ENCODE results near the gene CEP128. TPM values are rescaled to one million over a fixed set of nuclear protein-coding genes. Genes with fewer than 3 reads are reported as not detected.

Gene CEP128
- total RNA-seq, 1 experiment from 2014 or later = 12.0 TPM

DNA sequence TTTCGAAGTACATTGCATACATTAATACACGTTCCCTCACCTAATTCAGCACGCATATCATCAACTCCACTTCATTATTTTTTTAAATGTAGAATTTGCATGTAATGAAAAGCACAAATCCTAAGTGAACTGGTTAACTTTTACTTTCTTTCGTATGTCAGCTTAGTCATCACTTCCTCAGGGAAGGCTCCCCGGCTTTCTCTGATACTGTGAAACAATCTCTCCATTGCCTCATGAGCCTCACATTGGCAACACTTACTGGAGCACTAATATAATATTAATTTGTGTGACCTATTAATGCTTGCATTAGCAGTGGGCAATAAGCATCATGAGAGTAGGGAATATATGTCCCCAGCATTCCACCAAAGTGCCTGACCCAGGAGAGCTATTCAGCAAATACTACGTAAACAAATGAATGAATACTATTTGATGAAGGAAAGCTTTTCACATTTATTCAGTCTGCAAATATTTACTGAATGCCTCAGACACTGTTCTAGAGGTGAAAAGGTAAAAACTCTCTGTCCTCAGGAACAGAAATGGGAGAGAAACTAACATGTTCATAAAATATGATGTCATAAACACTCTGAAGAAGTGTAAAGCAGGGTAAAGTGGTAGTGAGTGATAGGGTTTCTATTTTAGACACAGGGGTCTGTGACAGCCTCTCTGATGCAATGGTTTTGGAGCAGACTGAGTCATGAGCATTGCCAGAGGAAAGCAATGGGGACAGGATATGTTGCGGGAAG, 402.7 kb downstream of the CEP128 start:
- POLR2A ChIA-PET = no interaction called here
- H3K4me3 Mint-ChIP-seq = no peak overlapping the region
- H3K27ac Mint-ChIP-seq = no peak overlapping the region
- H3K4me1 Mint-ChIP-seq = no peaks in the 10 kb centered on the region
- ATAC-seq (no peak), DNase-seq (ENCODE audit: low spot score) (no peak)
- no peaks in the 10 kb centered on the region for H3K27me3 Mint-ChIP-seq (ENCODE audit: low read depth)
- TF ChIP-seq FOXP1 (CRISPR knock-in tag; IDR thresholded peaks at IDR 0.05; ENCODE audit: borderline replicate concordance) (no peak), TEAD1 (CRISPR knock-in tag; IDR thresholded peaks at IDR 0.05) (no peak), CBFB (CRISPR knock-in tag; IDR thresholded peaks at IDR 0.05; ENCODE audit: low read depth) (no peak), TEAD4 (CRISPR knock-in tag; IDR thresholded peaks at IDR 0.05) (no peak), MAX (CRISPR knock-in tag; IDR thresholded peaks at IDR 0.05) (no peak), ATF2 (CRISPR knock-in tag; IDR thresholded peaks at IDR 0.05; ENCODE audit: borderline replicate concordance, low read depth) (no peak)
- TF ChIP-seq, protein P1, sequence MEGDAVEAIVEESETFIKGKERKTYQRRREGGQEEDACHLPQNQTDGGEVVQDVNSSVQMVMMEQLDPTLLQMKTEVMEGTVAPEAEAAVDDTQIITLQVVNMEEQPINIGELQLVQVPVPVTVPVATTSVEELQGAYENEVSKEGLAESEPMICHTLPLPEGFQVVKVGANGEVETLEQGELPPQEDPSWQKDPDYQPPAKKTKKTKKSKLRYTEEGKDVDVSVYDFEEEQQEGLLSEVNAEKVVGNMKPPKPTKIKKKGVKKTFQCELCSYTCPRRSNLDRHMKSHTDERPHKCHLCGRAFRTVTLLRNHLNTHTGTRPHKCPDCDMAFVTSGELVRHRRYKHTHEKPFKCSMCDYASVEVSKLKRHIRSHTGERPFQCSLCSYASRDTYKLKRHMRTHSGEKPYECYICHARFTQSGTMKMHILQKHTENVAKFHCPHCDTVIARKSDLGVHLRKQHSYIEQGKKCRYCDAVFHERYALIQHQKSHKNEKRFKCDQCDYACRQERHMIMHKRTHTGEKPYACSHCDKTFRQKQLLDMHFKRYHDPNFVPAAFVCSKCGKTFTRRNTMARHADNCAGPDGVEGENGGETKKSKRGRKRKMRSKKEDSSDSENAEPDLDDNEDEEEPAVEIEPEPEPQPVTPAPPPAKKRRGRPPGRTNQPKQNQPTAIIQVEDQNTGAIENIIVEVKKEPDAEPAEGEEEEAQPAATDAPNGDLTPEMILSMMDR (IDR thresholded peaks at IDR 0.05) = no peak
- CTCF ChIA-PET = no interaction called here
- peaks cover 21% of the 10 kb centered on the region for H3K36me3 Mint-ChIP-seq
- H3K9me3 Mint-ChIP-seq = peaks cover 31% of the 10 kb centered on the region

GRCh38 chr14:80537626-80538025, 403.9 kb downstream of the CEP128 start:
- Mint-ChIP-seq H3K4me3 (no peak overlapping the region), H3K27me3 (ENCODE audit: low read depth) (no peaks in the 10 kb centered on the region), H3K36me3 (peaks cover 21% of the 10 kb centered on the region), H3K27ac (no peak overlapping the region), H3K4me1 (no peaks in the 10 kb centered on the region), H3K9me3 (peaks cover 31% of the 10 kb centered on the region)
- ChIA-PET CTCF (no interaction called here), POLR2A (no interaction called here)
- no peak for ATAC-seq
- TF ChIP-seq MYBL2 (CRISPR knock-in tag; IDR thresholded peaks at IDR 0.05) (no peak), NR1H2 (CRISPR knock-in tag; IDR thresholded peaks at IDR 0.05) (no peak), ZNF121 (CRISPR knock-in tag; IDR thresholded peaks at IDR 0.05) (no peak), OVOL2 (CRISPR knock-in tag; IDR thresholded peaks at IDR 0.05; ENCODE audit: borderline replicate concordance) (no peak), RELA (CRISPR knock-in tag; IDR thresholded peaks at IDR 0.05; ENCODE audit: borderline replicate concordance) (no peak), TCF7 (CRISPR knock-in tag; IDR thresholded peaks at IDR 0.05; ENCODE audit: low read depth) (no peak), TP53 (CRISPR knock-in tag; IDR thresholded peaks at IDR 0.05) (no peak), MLX (CRISPR knock-in tag; IDR thresholded peaks at IDR 0.05) (no peak), ETV6 (CRISPR knock-in tag; IDR thresholded peaks at IDR 0.05) (no peak), SP1 (CRISPR knock-in tag; conservative IDR thresholded peaks at IDR 0.05) (no peak), STAT6 (CRISPR knock-in tag; conservative IDR thresholded peaks at IDR 0.05; ENCODE audit: low read depth) (no peak), ARID4B (CRISPR knock-in tag; IDR thresholded peaks at IDR 0.05; ENCODE audit: borderline replicate concordance) (no peak), SMAD3 (CRISPR knock-in tag; IDR thresholded peaks at IDR 0.05; ENCODE audit: borderline replicate concordance) (no peak)
- TF ChIP-seq, protein P2, sequence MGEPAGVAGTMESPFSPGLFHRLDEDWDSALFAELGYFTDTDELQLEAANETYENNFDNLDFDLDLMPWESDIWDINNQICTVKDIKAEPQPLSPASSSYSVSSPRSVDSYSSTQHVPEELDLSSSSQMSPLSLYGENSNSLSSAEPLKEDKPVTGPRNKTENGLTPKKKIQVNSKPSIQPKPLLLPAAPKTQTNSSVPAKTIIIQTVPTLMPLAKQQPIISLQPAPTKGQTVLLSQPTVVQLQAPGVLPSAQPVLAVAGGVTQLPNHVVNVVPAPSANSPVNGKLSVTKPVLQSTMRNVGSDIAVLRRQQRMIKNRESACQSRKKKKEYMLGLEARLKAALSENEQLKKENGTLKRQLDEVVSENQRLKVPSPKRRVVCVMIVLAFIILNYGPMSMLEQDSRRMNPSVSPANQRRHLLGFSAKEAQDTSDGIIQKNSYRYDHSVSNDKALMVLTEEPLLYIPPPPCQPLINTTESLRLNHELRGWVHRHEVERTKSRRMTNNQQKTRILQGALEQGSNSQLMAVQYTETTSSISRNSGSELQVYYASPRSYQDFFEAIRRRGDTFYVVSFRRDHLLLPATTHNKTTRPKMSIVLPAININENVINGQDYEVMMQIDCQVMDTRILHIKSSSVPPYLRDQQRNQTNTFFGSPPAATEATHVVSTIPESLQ (CRISPR knock-in tag; IDR thresholded peaks at IDR 0.05) = no peak
- DNase-seq (ENCODE audit: low spot score) = no peak

Data from WTC11 (cell line).